HG03442 (cell line): ENCODE data around the gene NOS3.

ENCODE experiments used
- ATAC-seq: cut with Tn5 transposase; IDR thresholded peaks from one replicate; pipeline ENCODE4 v1.9.1; 2021; ENCODE audit warnings: mild to moderate bottlenecking, moderate library complexity; ENCODE audit not compliant: unreplicated experiment

NOS3 gene

DNA sequence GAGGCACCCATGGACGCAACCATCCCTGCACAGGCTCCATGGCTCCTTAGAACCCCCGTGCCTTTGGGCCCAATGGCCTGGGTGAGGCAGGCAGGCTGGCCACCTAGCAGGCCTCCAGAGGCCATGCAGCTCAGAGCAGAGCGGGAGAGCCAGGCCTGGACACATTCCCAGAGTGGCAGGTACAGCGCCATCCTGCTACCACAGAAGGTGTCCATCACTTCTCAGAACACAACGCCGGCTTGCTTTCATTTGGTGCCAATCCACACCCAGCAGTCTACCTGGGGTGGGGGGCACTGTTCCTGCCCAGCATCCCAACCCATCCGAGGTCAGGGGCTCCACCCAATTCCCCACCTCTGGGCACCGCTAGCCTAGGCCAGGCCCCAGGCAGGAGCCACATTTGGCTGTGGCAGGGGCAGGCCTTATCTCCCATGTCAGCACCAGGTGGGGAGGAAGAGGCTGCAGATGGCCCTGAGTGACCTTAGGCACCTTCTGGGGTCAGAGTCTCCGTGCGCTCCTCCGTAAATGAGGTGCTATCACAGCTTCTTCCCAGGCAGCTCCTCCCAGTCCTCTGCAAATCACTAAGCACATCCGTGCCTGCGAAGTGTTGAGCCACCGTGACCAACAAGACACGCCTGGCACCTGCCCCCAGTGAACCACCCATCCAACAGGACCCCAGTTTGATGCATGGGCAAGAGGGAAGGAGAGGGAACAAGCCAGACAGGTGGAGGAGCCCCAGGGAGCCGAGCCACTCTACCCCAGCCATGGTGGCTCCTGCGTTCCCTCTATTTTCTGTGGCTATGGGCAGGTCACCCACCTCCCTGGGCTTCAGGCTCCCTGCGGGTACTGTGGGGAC lies 26.9 kb upstream of the NOS3 start:
- ATAC-seq, result no peak

DNA sequence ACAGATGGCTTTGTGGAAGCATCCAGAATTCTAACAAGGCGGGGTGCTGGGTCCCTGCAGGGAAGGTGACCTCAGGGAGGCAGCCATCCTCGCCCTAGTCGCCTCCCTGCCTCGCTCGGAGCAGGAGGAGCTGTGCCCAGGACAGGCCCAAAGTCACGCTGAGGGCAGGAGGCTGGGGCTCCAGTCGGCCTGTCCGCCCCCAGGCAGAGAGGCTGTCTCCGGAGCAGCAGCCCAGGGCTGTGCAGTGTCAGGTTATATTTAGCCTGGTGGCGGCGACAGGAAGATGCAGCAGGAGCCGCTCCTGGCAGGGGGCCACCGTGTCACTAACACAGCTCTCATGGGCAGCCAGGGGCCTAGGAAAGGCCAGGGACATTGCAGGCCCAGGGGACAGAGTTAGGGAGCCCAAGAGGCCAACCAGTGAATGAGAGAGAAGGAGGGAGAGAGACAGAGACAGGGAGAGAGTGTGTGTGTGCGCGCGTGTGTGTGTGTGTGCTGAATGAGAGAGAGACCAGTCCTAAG lies 26.2 kb upstream of the NOS3 start:
- no peak for ATAC-seq

DNA sequence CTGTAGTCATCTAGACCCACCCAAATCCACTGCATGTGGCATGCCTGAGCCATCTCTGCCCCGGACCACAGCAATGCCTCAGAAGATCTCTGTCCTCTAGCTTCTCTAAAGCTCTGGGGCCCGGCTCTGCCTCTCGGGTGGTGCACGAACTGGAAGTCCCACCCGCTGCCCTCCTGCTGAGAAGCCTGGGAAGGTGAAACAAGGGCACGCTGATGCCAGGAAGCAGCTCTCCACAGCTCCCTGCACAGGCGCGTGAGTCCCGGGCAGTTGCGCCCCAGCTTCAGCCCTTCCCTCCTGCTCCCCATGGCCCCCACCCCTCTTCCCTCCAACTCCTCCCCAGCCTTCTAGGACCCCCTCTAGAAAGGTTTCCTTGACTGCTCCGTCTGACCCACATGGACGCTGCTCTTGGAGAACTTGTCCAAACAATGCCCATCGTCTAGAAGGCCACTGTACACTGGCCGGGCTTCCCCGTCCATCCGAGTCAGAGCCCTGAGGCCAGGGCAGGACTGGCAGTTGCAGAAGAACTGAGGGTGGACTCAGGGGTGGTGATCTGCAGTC lies 25.5 kb upstream of the NOS3 start:
- no peak for ATAC-seq

DNA sequence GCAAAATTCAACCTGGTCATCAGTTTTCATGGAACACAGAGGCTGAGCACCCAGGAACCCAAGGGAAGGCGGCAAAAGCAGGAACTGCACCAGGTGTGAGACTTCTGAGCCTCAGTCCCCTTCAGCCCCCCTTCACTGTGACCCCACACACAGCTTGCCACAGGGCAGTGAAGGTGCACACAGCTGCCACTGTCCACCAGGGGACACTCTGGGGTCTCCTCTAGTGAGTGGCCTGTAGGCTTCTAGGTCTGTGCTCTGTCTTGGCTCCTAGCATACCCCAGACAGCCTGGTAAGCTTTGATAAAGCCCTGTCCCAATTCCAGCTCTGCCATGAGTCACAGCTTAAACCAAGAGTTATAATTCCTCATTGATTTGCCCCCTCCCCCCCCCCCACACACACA lies 24.8 kb upstream of the NOS3 start:
- no peak for ATAC-seq

DNA sequence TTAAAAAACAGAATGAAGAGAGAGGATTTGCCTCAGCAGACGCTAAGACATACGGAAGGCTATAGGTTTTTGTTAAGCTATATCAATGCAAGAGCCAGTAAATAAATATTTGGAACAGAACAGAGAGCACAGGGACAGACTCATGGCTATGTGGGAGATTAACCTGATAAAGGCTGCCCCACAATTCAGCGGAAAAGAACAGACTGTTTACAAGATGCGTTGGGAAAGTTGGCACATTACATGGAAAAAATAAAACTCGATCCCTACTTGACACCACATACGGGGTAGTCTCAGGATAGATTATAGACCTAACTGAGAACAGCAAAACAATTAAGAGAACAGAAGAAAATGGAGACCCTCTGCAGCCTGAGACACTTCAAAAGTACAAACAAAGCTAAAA lies 23.5 kb upstream of the NOS3 start:
- no peak for ATAC-seq

DNA sequence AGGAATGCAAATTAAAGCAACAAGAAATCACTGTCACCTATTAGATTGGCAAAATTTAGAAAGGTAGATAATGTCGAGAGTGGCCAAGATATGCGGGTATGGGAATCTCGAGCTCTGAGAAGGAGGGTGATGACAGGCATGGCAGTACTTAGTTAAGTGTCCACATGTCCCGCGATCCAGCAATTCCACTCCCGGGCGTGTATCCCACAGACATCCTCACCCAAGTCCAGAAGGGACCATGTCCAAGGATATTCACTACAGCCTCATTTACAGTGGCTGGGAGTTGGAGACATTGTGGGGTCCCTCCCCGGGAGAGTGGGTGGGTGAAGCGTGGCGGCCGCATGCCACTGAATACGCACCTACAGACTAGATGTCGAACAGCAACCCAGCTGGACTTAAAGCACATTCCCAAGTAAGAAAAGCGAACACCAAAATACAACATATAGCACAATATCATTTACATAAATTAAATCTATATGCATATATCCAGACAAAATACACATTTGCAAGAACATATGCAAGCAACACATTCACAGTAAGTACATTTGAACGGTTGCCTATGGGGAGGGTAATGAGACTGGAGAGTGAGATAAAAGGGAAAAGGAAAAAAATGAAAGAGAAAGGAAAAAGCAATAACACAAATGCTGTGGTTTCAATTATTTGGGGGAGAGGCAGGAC lies 22.6 kb upstream of the NOS3 start:
- ATAC-seq, result no peak

DNA sequence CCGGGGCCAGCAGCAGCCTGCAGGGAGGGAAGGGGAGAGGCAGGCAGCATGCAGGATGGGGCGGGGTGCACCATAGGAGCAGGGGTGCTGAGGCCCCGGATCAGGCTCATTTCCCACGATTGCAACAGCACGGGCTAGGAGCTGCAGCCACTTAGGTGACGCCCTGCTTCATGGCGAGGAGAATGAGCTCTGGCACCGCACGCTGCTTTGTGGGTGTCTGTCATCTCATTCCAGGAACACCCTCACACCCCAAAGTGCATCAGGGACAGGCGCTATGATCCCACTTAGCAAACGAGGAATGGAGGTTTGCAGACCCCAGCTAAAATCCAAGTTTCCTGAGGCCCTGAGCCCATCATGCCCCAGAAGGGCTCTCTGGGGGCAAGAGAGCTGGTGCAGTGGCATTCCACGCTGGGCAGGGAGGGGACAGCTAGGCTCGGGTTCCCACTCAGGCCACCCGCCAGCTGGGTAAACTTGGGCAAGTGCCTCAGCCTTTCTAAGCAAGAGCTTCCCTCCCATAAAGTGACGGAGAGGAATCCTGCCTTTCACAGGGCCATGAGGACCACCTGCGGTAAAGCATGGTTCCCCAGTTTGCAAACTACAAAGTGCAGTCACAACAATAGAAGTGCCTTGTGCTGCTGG lies 22.0 kb upstream of the NOS3 start:
- no peak for ATAC-seq

DNA sequence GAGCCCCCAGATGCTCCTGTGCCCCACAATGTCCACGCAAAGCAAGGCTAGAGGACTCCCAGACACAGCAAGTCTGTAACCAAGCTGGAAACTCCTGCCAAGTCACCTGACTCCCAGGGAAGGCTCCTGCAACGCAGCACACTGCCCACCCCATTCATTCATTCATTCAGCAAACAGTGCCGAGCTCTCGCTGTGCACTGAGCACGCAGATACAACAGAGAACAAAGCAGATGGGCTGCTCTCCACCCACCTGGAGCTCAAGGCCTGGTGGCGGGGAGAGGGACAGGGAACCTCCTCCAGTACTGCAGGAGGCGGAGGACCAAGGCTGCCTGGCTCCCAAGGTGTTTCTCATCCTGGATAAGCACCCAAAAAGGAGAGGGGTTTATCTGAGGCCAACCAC lies 21.3 kb upstream of the NOS3 start:
- ATAC-seq, result no peak

DNA sequence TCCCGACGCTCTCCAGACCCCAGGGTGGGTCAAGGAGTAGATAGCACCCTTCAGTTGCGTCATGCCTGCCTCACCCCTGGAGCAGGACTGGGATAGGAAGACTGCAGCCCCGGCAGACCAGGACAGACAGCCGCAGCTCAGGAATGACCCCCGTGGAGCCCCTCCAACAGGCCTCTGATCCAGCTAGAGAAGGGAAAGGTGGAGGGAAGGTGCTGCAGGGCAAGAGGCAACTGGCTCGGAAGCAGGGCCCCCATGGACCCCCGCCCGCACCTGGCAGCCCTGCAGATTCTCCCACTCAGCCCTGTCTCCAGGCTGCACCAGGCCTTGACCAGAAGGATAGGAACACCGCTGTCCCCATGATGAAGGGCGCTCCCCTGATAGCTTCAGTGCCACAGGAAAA lies 20.4 kb upstream of the NOS3 start:
- no peak for ATAC-seq

DNA sequence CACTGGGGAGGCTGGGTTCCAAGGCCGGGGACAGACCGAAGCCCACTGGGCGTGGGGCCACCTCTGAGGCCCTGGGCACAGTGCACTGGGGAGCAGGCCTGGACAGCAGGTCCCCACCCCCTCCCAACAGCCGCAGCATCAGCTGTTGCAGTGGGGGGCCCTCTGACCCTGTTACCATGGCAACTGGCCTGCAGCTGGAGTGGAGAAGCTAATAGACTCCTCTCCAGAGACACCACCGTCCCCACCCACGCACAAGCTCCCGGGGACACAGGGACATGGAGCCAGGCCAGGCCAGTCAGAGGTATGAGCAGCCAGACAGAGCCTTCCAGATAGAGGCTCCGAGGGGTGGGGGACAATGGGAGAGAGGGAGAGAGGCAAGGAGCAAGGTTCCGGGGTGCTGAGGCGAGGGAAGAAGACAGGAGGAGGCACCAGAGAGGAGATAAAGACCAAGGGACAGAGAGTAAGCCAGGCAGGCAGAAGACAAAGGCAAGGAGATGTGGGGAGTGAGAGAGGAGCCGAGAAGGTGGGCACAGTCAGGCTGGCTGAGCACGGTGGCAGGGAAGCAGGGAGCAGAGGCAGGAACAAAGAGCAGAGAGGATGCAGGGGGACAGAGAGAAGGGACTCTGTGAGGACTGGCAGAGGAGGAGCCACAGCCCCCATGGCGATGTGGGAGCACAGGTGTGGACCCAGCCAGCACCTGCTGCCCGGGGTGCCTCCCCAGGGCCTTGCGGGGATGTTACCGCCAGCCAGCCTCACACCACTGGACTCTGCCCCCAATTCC lies 19.4 kb upstream of the NOS3 start:
- ATAC-seq, result no peak

DNA sequence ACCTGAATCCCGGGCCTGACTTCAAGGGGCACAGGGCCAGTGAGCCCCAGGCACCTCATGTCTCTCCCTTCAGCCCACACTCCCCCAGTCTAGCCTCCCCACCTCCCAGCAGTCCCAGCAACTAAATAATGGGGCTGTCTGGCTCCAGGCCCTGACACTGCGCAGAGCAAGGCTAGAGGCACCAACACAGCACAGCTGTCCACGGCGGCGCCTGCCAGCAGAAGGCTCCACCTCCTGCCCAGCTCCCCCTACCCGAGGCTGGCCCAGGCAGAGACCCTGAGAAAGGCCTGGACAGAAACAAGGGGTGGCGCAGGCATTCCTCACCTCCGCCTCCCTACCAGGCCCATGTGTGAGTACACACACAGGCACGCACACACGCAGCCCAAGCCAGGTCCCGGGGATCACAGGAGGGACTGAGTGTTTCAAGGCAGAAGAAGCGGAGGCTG lies 18.8 kb upstream of the NOS3 start:
- no peak for ATAC-seq

DNA sequence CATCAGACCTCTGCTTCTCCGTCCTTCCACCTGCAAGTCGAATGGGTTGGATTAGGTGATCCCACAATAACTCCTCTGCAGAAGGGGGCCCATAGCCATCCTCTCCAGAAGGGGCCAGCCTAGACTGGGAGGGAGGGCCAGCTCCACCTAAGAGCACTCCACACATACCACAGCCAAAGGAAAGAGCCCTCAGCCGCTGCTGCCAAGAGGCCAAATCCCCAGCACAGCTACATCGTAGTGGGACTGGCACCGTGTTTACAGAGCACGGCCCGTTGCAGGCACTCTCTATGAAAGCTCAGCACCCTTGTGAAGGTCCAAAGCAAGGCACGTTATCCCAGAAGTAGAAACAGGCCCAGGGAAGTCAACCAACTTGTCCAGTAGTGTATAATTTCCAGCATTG lies 18.1 kb upstream of the NOS3 start:
- no peak for ATAC-seq

DNA sequence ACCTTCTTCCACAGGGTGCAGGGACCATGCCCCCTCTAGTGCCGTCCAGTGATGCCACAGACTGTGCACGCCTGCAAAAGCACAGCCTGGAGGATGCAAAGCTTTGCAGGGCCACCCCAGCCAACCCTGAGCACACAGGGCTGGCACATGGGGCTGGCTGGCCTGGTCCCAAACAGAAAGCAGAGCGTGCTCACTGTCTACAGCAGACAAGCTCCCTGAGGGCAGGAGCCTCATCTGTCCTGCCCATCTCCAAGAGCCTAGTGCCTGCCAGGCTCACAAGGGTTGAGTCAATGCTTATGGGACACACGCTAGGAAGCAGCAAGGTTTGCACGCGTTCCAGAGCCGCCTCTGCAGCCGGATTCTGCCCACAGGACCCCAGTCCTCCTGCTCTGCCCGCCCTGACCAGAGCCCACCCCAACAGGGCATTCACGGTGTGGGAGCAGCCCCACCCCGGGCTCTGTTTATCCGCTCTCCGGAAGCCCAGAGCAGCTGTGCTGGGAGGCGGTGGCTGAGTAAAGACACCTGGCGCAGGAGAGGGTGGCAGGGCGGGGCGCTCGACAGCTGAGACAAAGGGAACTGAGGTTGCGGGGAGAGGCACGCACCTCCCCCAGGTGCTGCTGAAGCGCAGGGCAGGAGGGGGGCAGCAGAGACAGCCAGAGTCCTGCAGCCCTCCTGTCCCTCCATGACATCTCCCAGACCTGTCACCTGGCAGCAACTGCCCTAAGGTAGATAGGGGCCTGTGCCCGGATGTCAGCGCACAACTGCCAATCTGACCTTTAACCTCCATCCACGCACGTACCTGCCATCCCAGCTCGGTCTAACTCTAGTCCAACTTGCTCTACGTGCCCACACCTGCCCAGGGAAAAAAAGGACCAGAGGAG lies 17.0 kb upstream of the NOS3 start:
- ATAC-seq, result no peak

DNA sequence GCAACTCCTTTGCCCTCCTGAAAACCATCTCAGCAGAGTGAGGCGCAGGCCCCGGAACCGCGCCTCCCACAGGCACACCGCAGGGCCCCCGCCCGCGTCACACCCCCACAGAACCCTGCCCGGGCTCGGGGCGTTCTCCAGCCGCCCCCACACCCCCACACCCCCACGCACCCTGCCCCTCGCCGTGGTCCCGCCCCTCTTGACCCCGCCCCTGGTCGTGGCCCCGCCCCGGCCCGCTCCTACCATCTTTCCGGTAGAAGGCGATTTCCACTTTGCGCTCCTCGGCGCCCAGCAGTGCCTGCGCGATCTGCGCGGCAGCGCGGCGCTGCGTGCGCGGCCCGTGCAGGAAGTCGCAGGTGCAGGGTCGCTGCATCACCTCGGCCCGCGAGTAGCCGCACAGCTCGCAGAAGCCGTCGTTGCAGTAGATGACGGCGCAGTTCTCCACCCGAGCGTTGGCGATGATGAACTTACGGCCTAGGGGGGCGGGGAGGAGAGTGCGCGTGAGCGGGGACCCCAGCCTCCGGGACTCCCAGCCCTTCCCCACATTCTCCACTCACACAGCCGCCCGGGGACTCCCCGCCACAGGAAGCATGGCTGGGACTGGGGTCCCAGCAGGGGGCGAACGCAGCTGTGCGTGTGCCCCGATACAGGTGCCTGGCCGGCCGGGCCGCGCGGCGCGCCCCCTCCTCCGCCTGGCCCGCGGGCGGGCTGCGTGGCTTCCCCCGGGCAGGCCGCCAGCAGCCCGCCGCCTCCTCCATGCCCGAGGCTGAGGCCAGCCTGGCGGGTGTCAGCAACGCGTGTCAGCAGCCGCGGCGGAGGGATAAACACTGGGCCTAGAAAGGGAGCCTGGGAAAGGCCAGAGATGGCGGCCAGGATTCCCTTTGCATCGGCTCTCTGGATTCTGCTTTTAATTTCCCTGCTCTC lies 16.1 kb upstream of the NOS3 start:
- ATAC-seq, result peak; percentile 36

DNA sequence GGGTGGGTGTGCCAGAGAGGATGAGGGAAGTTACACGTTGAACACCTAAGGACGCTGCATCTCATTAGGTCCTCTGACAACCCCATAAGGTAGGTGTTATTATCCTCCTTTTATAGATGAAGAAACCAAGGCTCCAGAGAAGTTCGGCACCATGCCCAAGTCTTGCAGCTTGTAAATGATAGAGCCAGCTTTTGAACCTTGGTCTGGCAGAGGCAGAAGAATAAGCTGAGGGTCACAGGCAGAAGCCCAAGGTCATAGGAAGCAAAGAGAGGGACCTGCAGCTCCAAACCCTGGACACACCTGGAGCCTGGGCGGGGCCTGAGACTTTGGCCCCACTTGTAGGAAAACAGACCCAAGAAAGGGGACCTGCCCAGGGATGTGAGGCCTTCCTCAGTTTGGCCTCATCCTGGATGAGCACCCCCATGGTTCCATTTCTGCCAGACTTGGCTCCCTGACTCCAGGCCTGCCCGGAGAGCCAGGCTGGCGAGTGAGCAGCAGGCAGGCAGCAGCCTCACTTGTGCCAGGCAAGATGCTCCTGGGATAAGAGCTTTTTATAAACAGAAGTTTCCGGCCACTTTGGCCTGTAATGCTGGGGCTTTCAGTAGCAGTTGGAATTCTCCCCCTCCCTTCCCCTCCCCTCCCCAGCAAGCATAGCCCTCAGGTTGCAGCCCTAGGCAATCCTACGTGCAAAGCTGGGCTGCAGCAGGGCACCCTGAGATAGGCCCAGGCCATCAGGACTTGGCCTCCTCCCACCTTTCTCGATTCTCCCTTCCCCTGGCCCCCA lies 15.1 kb upstream of the NOS3 start:
- no peak for ATAC-seq

DNA sequence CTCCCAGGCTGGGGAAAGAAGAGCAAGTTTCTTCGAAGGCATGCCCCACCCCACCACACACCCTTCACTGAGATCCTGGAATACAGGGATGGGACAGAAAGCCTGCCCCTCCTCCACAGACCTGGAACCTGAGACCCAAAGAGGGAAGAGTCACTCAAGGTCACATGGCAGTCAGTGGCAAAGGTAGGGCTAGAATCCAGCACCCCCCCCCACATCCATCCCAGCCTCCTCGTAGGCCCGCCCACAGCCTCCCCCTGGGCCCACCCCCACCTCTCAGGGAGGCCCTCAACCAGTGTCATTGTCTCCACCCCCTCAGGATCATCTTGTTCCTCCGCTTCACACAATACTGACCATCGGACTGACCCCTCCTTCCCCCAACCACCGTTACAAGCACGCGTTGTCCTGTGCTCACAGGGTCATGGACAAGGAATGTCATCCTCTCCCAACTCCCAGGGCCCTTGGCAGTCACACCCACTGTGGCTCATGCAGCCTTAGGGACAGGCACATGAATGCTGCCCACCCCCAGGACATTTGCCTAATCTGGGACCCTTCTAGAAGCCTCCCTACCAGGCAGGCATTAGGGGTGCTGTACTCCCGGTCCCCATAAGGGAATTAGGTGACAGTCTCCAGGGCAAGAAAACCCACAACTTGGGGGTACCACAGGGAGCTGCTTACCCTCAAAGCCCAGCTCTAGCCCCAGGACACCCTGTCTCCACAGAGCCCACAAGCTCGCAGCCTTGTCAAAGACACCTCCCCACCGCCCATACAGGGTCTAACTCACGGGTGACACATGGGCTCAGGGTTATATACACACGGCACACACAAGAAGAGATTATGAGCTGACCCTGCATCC lies 14.1 kb upstream of the NOS3 start:
- ATAC-seq, result no peak
